Neural progenitor cell (in vitro differentiated cells): Measurements from ENCODE around the gene SMURF1. TPM values are rescaled to one million over a fixed set of nuclear protein-coding genes. Genes with fewer than 3 reads are reported as not detected.

Source experiments
- DNase-seq: peaks from one replicate; pipeline ENCODE4 v3.0.0-alpha.2; 2016; ENCODE audit warnings: low spot score
- H2AFZ ChIP-seq: fragments of 200-600 bp; sonication (generic); replicated peaks from 2 replicates; pipeline ENCODE4 v1.6.1; 2016; ENCODE audit warnings: antibody characterized with exemption
- H3F3A ChIP-seq: fragments of 200-600 bp; sonication (generic); 2 replicates; pipeline ENCODE4 v1.6.1; 2016; ENCODE audit warnings: antibody characterized with exemption, low read depth
- H3K27ac ChIP-seq: fragments of 200-600 bp; sonication (generic); 2 replicates; pipeline ENCODE4 v1.5.1; 2016; ENCODE audit warnings: mild to moderate bottlenecking
- H3K27me3 ChIP-seq: fragments of 200-600 bp; sonication (generic); 2 replicates; pipeline ENCODE4 v1.6.1; 2016; ENCODE audit warnings: mild to moderate bottlenecking, moderate library complexity
- H3K36me3 ChIP-seq: fragments of 200-600 bp; sonication (generic); 2 replicates; pipeline ENCODE4 v1.5.1; 2016
- H3K4me1 ChIP-seq: fragments of 200-600 bp; sonication (generic); 2 replicates; pipeline ENCODE4 v1.6.1; 2016; ENCODE audit warnings: mixed run types
- H3K4me2 ChIP-seq: fragments of 200-600 bp; sonication (generic); 2 replicates; pipeline ENCODE4 v1.6.1; 2016
- H3K4me3 ChIP-seq: fragments of 200-600 bp; sonication (generic); 2 replicates; pipeline ENCODE4 v1.5.1; 2016
- H3K79me2 ChIP-seq: fragments of 200-600 bp; sonication (generic); 2 replicates; pipeline ENCODE4 v1.6.1; 2016; ENCODE audit warnings: low read depth
- H3K9ac ChIP-seq: fragments of 200-600 bp; sonication (generic); 2 replicates; pipeline ENCODE4 v1.6.1; 2016
- H3K9me3 ChIP-seq: fragments of 200-600 bp; sonication (generic); 2 replicates; pipeline ENCODE4 v1.5.1; 2016; ENCODE audit warnings: low read depth
- H4K20me1 ChIP-seq: fragments of 200-600 bp; sonication (generic); 2 replicates; pipeline ENCODE4 v1.6.1; 2016; ENCODE audit warnings: low read depth
- H3K27ac Mint-ChIP-seq: 3 replicates; pipeline ENCODE4 v1.8.0; 2021; ENCODE audit warnings: mixed read lengths
- H3K27me3 Mint-ChIP-seq: 2 replicates; pipeline ENCODE4 v1.8.0; 2022; ENCODE audit warnings: low read depth, mild to moderate bottlenecking, inconsistent platforms, moderate library complexity, mixed read lengths; ENCODE audit not compliant: insufficient read depth
- H3K36me3 Mint-ChIP-seq: 3 replicates; pipeline ENCODE4 v1.8.0; 2021; ENCODE audit warnings: mixed read lengths
- H3K4me1 Mint-ChIP-seq: 3 replicates; pipeline ENCODE4 v1.8.0; 2021; ENCODE audit warnings: mixed read lengths
- H3K4me3 Mint-ChIP-seq: 3 replicates; pipeline ENCODE4 v1.8.0; 2021; ENCODE audit warnings: mild to moderate bottlenecking, moderate library complexity, mixed read lengths
- H3K9me3 Mint-ChIP-seq: 3 replicates; pipeline ENCODE4 v1.8.0; 2020; ENCODE audit warnings: mixed read lengths
- CTCF ChIP-seq: fragments of 200-600 bp; sonication (generic); IDR thresholded peaks from 2 replicates; pipeline ENCODE4 v1.5.1; 2017; ENCODE audit warnings: antibody characterized with exemption, mild to moderate bottlenecking
- EZH2 ChIP-seq: fragments of 200-600 bp; sonication (generic); IDR thresholded peaks from 2 replicates; pipeline ENCODE4 v1.6.1; 2017; ENCODE audit warnings: antibody characterized with exemption, mild to moderate bottlenecking, moderate library complexity
- EZH2phosphoT487 ChIP-seq: fragments of 200-600 bp; sonication (generic); IDR thresholded peaks from 2 replicates; pipeline ENCODE4 v1.6.1; 2017; ENCODE audit warnings: antibody characterized with exemption
- total RNA-seq: library from RNA; depleted of rRNA; stranded (reverse); fragments of >200 nt; gene quantifications from 2 replicates; pipeline ENCODE4 v1.2.3, GENCODE V29; 2015; ENCODE audit warnings: low replicate concordance

Gene SMURF1
- total RNA-seq, 1 donor from 2014 or later, result 31.0 TPM

- Histone ChIP-seq H3K36me3 (no peaks in the 10 kb centered on the region), H3K27me3 (no peaks in the 10 kb centered on the region), H3K79me2 (peaks cover 100% of the 10 kb centered on the region), H3K4me1 (peaks cover 10% of the 10 kb centered on the region), H3K4me2 (no peak overlapping the region), H3K27ac (no peak overlapping the region), H3F3A (peaks cover 18% of the 10 kb centered on the region), H3K9me3 (no peaks in the 10 kb centered on the region), H3K4me3 (no peak overlapping the region), H3K9ac (no peak overlapping the region), H4K20me1 (peaks cover 77% of the 10 kb centered on the region), H2AFZ (no peak overlapping the region)
- Mint-ChIP-seq H3K27ac (no peak overlapping the region), H3K27me3 (no peaks in the 10 kb centered on the region), H3K4me3 (no peak overlapping the region), H3K36me3 (peaks cover 10% of the 10 kb centered on the region), H3K9me3 (peaks cover 6% of the 10 kb centered on the region), H3K4me1 (peaks cover 6% of the 10 kb centered on the region)
- DNase-seq, result no peak
- TF ChIP-seq CTCF (no peak), EZH2 (no peak), EZH2phosphoT487 (no peak)
Measured at GRCh38 chr7:99128076-99128950, 15.6 kb downstream of the SMURF1 start.

- peaks cover 8% of the 10 kb centered on the region for H3K36me3 Mint-ChIP-seq
- Histone ChIP-seq H3K79me2 (peaks cover 100% of the 10 kb centered on the region), H3F3A (peaks cover 18% of the 10 kb centered on the region), H3K4me2 (no peak overlapping the region), H3K27ac (no peak overlapping the region), H3K27me3 (no peaks in the 10 kb centered on the region), H2AFZ (no peak overlapping the region), H3K9ac (no peak overlapping the region), H3K9me3 (no peaks in the 10 kb centered on the region), H3K4me3 (no peak overlapping the region), H3K36me3 (no peaks in the 10 kb centered on the region), H3K4me1 (peaks cover 10% of the 10 kb centered on the region), H4K20me1 (peaks cover 73% of the 10 kb centered on the region)
- TF ChIP-seq EZH2, result no peak
- TF ChIP-seq CTCF, result no peak
- TF ChIP-seq EZH2phosphoT487, result no peak
- no peak for DNase-seq
- peaks cover 6% of the 10 kb centered on the region for H3K9me3 Mint-ChIP-seq
- H3K4me3 Mint-ChIP-seq, result no peak overlapping the region
- H3K27ac Mint-ChIP-seq, result no peak overlapping the region
- no peaks in the 10 kb centered on the region for H3K27me3 Mint-ChIP-seq
- H3K4me1 Mint-ChIP-seq, result peaks cover 4% of the 10 kb centered on the region
Measured at GRCh38 chr7:99127636-99128035, 16.3 kb downstream of the SMURF1 start.

GRCh38 chr7:99126921-99127553 is 16.9 kb downstream of the SMURF1 start:
- Histone ChIP-seq H3K27me3 (no peaks in the 10 kb centered on the region), H2AFZ (no peak overlapping the region), H3K4me3 (no peak overlapping the region), H3K4me2 (no peak overlapping the region), H4K20me1 (peaks cover 67% of the 10 kb centered on the region), H3F3A (peaks cover 18% of the 10 kb centered on the region), H3K9me3 (no peaks in the 10 kb centered on the region), H3K79me2 (peaks cover 100% of the 10 kb centered on the region), H3K36me3 (no peaks in the 10 kb centered on the region), H3K9ac (no peak overlapping the region), H3K27ac (peak overlapping the region; percentile 27), H3K4me1 (peaks cover 10% of the 10 kb centered on the region)
- Mint-ChIP-seq H3K4me1 (no peaks in the 10 kb centered on the region), H3K27me3 (no peaks in the 10 kb centered on the region), H3K9me3 (peaks cover 6% of the 10 kb centered on the region), H3K36me3 (peaks cover 2% of the 10 kb centered on the region), H3K4me3 (no peak overlapping the region), H3K27ac (no peak overlapping the region)
- TF ChIP-seq EZH2phosphoT487 (no peak), EZH2 (no peak), CTCF (no peak)
- no peak for DNase-seq
